Karpas-422 (cell line): ENCODE measurements around the gene SMOC2. TPM values are rescaled to one million over a fixed set of nuclear protein-coding genes. Genes with fewer than 3 reads are reported as not detected.

Experiments
- DNase-seq: peaks from one replicate; pipeline ENCODE4 v3.0.0-alpha.2; 2015
- H2AFZ ChIP-seq: fragments of 200-600 bp; sonication (generic); 2 replicates; pipeline ENCODE4 v1.6.1; 2014; ENCODE audit warnings: antibody characterized with exemption, low read length, mixed read lengths
- H3K27ac ChIP-seq: fragments of 200-600 bp; sonication (generic); 2 replicates; pipeline ENCODE4 v1.5.1; 2014; ENCODE audit warnings: mild to moderate bottlenecking, low read length, moderate library complexity
- H3K27me3 ChIP-seq: fragments of 200-600 bp; sonication (generic); 2 replicates; pipeline ENCODE4 v1.6.1; 2014; ENCODE audit warnings: low read length, mixed read lengths
- H3K36me3 ChIP-seq: fragments of 200-600 bp; sonication (generic); 2 replicates; pipeline ENCODE4 v1.6.1; 2014; ENCODE audit warnings: low read length, mixed read lengths; ENCODE audit not compliant: insufficient read depth
- H3K4me1 ChIP-seq: fragments of 200-600 bp; sonication (generic); 2 replicates; pipeline ENCODE4 v1.6.1; 2014; ENCODE audit warnings: mild to moderate bottlenecking, low read length, mixed read lengths
- H3K4me2 ChIP-seq: fragments of 200-600 bp; sonication (generic); 2 replicates; pipeline ENCODE4 v1.6.1; 2014; ENCODE audit warnings: low read length, low read depth, mild to moderate bottlenecking; ENCODE audit not compliant: poor library complexity, severe bottlenecking
- H3K4me3 ChIP-seq: fragments of 200-600 bp; sonication (generic); 2 replicates; pipeline ENCODE4 v1.5.1; 2014; ENCODE audit warnings: mild to moderate bottlenecking, antibody characterized with exemption, low read length, mixed read lengths
- H3K79me2 ChIP-seq: fragments of 200-600 bp; sonication (generic); 2 replicates; pipeline ENCODE4 v1.6.1; 2014; ENCODE audit warnings: mild to moderate bottlenecking, low read length, mixed read lengths
- H3K9ac ChIP-seq: fragments of 200-600 bp; sonication (generic); 2 replicates; pipeline ENCODE4 v1.6.0; 2014; ENCODE audit warnings: low read length
- H3K9me2 ChIP-seq: fragments of 200-600 bp; sonication (generic), shearing (Covaris generic); replicated peaks from 2 replicates; pipeline ENCODE4 v1.6.0; 2014; ENCODE audit warnings: mild to moderate bottlenecking, low read length, moderate library complexity; ENCODE audit not compliant: insufficient read depth
- H3K9me3 ChIP-seq: fragments of 300-700, 200-600 bp; sonication (generic); 2 replicates; pipeline ENCODE4 v1.6.1; 2014; ENCODE audit warnings: low read length, mixed read lengths
- H4K20me1 ChIP-seq: fragments of 200-600 bp; sonication (generic); 2 replicates; pipeline ENCODE4 v1.6.1; 2014; ENCODE audit warnings: mild to moderate bottlenecking, antibody characterized with exemption, low read length, low read depth; ENCODE audit not compliant: insufficient read depth
- total RNA-seq: library from RNA; depleted of rRNA; stranded (reverse); fragments of >200 nt; shearing (Covaris generic); gene quantifications from 2 replicates; pipeline ENCODE4 v1.2.3, GENCODE V29; 2014; ENCODE audit warnings: low replicate concordance

Gene SMOC2
- total RNA-seq, 1 experiment from 2014 or later, result not detected

GRCh38 chr6:168584671-168585070 is 143.7 kb downstream of the SMOC2 start:
- H3K27me3 ChIP-seq, result no peaks in the 10 kb centered on the region
- H3K4me2 ChIP-seq, result no peak overlapping the region
- no peaks in the 10 kb centered on the region for H3K9me3 ChIP-seq
- H4K20me1 ChIP-seq, result no peaks in the 10 kb centered on the region
- no peak overlapping the region for H3K4me3 ChIP-seq
- no peak for DNase-seq
- no peak overlapping the region for H3K27ac ChIP-seq
- H3K79me2 ChIP-seq, result no peaks in the 10 kb centered on the region
- no peak overlapping the region for H3K9ac ChIP-seq
- H3K9me2 ChIP-seq, result no peaks in the 10 kb centered on the region
- H3K36me3 ChIP-seq, result no peaks in the 10 kb centered on the region
- no peaks in the 10 kb centered on the region for H3K4me1 ChIP-seq
- H2AFZ ChIP-seq, result no peak overlapping the region

- H3K9me2 ChIP-seq, result no peaks in the 10 kb centered on the region
- no peaks in the 10 kb centered on the region for H3K4me1 ChIP-seq
- H3K4me3 ChIP-seq, result no peak overlapping the region
- H2AFZ ChIP-seq, result no peak overlapping the region
- H3K4me2 ChIP-seq, result no peak overlapping the region
- H3K9ac ChIP-seq, result no peak overlapping the region
- H3K36me3 ChIP-seq, result no peaks in the 10 kb centered on the region
- no peak for DNase-seq
- no peaks in the 10 kb centered on the region for H3K79me2 ChIP-seq
- H3K27me3 ChIP-seq, result no peaks in the 10 kb centered on the region
- no peaks in the 10 kb centered on the region for H4K20me1 ChIP-seq
- H3K9me3 ChIP-seq, result no peaks in the 10 kb centered on the region
- no peak overlapping the region for H3K27ac ChIP-seq
These were observed 144.5 kb downstream of the SMOC2 start for GRCh38 chr6:168585441-168585840.

GRCh38 chr6:168589275-168589674 is 148.3 kb downstream of the SMOC2 start:
- no peaks in the 10 kb centered on the region for H4K20me1 ChIP-seq

GRCh38 chr6:168590406-168590805 is 149.4 kb downstream of the SMOC2 start:
- no peaks in the 10 kb centered on the region for H4K20me1 ChIP-seq
- no peaks in the 10 kb centered on the region for H3K36me3 ChIP-seq
- H3K79me2 ChIP-seq, result no peaks in the 10 kb centered on the region
- H2AFZ ChIP-seq, result no peak overlapping the region
- H3K27me3 ChIP-seq, result no peaks in the 10 kb centered on the region
- H3K9me3 ChIP-seq, result peaks cover 5% of the 10 kb centered on the region; the same call in 1 of the 2 replicates
- H3K4me1 ChIP-seq, result no peaks in the 10 kb centered on the region
- DNase-seq, result no peak
- H3K4me3 ChIP-seq, result no peak overlapping the region
- no peak overlapping the region for H3K4me2 ChIP-seq
- H3K9me2 ChIP-seq, result no peaks in the 10 kb centered on the region
- H3K9ac ChIP-seq, result no peak overlapping the region
- H3K27ac ChIP-seq, result no peak overlapping the region

More at GRCh38 chr6:168589275-168589674, 148.3 kb downstream of the SMOC2 start:
- no peaks in the 10 kb centered on the region for H3K79me2 ChIP-seq
- no peaks in the 10 kb centered on the region for H3K4me1 ChIP-seq
- no peak overlapping the region for H3K27ac ChIP-seq
- no peaks in the 10 kb centered on the region for H3K9me3 ChIP-seq
- no peak overlapping the region for H3K4me2 ChIP-seq
- no peaks in the 10 kb centered on the region for H3K36me3 ChIP-seq
- no peak for DNase-seq
- no peaks in the 10 kb centered on the region for H3K27me3 ChIP-seq
- no peaks in the 10 kb centered on the region for H3K9me2 ChIP-seq
- no peak overlapping the region for H3K4me3 ChIP-seq
- no peak overlapping the region for H3K9ac ChIP-seq
- H2AFZ ChIP-seq, result no peak overlapping the region

DNA sequence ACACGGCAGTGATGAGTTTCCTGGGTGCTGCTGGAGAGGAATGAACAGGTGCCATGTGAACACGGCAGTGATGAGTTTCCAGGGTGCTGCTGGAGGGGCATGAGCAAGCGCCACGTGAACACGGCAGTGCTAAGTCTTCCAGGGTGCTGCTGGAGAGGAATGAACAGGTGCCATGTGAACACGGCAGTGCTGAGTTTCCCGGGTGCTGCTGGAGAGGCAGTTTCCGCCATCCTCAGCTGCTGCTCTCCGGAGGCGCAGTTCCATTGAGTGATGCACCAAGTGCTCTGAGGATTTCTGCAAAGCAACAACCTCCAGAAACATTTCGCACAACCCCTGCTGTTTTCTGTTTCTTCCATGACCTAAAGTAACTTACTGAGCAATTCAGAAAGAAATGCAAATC is 155.4 kb downstream of the SMOC2 start:
- Histone ChIP-seq H4K20me1 (no peaks in the 10 kb centered on the region), H3K79me2 (no peaks in the 10 kb centered on the region), H3K4me2 (no peak overlapping the region), H3K9me2 (no peaks in the 10 kb centered on the region), H3K27me3 (no peaks in the 10 kb centered on the region), H3K27ac (no peak overlapping the region), H2AFZ (no peak overlapping the region), H3K36me3 (no peaks in the 10 kb centered on the region), H3K9me3 (peaks cover 6% of the 10 kb centered on the region; the same call in 1 of the 2 replicates), H3K9ac (no peak overlapping the region), H3K4me1 (no peaks in the 10 kb centered on the region), H3K4me3 (no peak overlapping the region)
- no peak for DNase-seq

- H3K9me3 ChIP-seq, result peaks cover 6% of the 10 kb centered on the region; the same call in 1 of the 2 replicates
- H3K36me3 ChIP-seq, result no peaks in the 10 kb centered on the region
- H2AFZ ChIP-seq, result no peak overlapping the region
- H3K27ac ChIP-seq, result no peak overlapping the region
- H3K27me3 ChIP-seq, result no peaks in the 10 kb centered on the region
- DNase-seq, result no peak
- H3K79me2 ChIP-seq, result no peaks in the 10 kb centered on the region
- no peak overlapping the region for H3K4me2 ChIP-seq
- no peak overlapping the region for H3K9ac ChIP-seq
- H3K4me1 ChIP-seq, result no peaks in the 10 kb centered on the region
- no peaks in the 10 kb centered on the region for H4K20me1 ChIP-seq
- no peak overlapping the region for H3K4me3 ChIP-seq
- H3K9me2 ChIP-seq, result no peaks in the 10 kb centered on the region
These were observed 156.5 kb downstream of the SMOC2 start for GRCh38 chr6:168597471-168597875.

DNA sequence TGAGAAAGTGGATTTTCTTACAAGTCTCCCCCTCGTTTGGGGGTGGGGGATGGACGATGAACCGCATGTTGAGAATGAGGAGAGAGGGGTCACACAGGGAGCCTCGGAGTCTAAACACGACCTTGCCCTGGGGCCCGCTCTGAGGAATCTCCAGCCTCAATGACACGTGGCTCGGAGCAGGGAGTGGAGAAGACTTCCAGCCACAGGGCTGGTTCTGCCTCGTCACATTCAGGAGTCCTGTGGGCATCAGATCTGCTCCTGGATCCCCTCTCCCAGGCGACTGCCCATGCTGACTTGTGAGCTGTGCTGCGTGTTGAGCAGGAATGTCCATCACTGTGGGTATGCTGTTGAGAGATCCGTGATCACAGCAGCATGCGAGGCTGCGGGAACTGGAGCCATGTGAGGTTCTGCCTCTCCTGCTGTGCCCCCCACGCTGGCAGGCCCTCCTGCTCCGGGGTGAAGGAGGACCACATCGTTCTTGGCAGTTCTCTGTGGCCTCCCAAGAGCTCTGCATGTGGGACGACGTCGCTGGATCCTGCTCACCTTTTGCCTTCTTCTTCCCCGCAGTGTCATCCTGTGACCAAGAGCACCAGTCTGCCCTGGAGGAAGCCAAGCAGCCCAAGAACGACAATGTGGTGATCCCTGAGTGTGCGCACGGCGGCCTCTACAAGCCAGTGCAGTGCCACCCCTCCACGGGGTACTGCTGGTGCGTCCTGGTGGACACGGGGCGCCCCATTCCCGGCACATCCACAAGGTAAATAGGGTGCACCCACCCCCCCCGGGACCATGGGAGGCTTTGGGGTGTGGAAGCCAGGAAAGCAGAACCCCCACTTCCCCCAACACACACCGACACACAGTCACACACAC is 157.5 kb downstream of the SMOC2 start:
- Histone ChIP-seq H3K79me2 (no peaks in the 10 kb centered on the region), H3K36me3 (no peaks in the 10 kb centered on the region), H3K4me3 (no peak overlapping the region), H3K27ac (no peak overlapping the region), H3K9me2 (no peaks in the 10 kb centered on the region), H3K9me3 (peaks cover 6% of the 10 kb centered on the region; the same call in 1 of the 2 replicates), H3K9ac (no peak overlapping the region), H3K4me1 (no peaks in the 10 kb centered on the region), H2AFZ (no peak overlapping the region), H4K20me1 (no peaks in the 10 kb centered on the region), H3K27me3 (no peaks in the 10 kb centered on the region), H3K4me2 (no peak overlapping the region)
- DNase-seq, result no peak

DNA sequence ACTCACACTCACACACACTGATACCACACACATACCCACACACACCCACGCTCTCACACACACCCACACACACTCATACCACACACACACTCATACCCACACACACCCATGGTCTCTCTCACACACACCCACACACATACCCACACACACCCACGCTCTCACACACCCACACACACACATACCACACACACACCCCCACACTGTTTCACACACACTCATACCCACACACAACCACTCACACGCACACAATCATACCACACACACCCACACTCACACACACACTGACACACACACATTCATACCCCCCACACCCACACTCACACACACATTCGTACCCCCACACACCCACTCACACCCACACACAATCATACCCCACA is 158.1 kb downstream of the SMOC2 start:
- Histone ChIP-seq H3K4me1 (no peaks in the 10 kb centered on the region), H2AFZ (no peak overlapping the region), H3K9ac (no peak overlapping the region), H3K27ac (no peak overlapping the region), H3K79me2 (no peaks in the 10 kb centered on the region), H3K4me2 (no peak overlapping the region), H3K9me3 (peaks cover 6% of the 10 kb centered on the region; the same call in 1 of the 2 replicates), H3K4me3 (no peak overlapping the region), H3K27me3 (no peaks in the 10 kb centered on the region), H3K9me2 (no peaks in the 10 kb centered on the region), H3K36me3 (no peaks in the 10 kb centered on the region), H4K20me1 (no peaks in the 10 kb centered on the region)
- no peak for DNase-seq
